ENCODE data around the gene GAL3ST2. TPM values are rescaled to one million over a fixed set of nuclear protein-coding genes. Genes with fewer than 3 reads are reported as not detected.

Gene GAL3ST2
- total and polyA plus RNA-seq, 2 of the 8 experiments (the other 6 are each of a cell fraction or from before 2014, with no cell fraction given) = not detected

DNA sequence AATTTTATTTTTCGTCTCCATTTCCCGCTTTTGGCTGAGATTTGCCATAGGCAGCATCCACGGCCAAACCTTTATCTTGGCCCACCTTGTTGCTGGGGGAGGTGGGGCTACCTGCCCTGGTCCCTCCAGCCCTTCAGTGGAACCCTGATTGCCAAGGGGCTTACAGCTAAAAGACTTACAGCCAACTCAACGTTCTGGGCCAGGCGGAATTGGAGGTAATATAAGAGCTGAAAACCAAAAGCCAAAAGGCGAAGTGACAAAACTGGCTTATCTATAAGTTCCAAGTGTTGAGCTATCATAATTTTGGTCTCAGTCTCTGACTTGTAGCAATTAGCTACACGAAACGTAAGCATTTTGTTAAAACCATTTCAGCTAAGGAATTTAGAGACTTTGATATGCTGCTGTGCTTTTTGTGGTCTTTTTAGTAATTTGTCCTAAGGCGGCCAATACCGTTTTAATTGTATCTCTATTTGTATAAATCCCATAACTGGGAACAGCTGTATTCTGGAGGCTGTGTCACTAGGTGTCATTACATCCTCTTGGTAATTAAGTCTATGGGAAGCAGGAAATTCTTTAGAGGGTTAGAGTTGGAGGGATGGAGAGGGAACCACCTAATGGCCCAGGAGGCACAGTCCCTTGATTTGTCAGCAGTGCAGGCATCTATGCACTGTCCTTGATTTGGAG lies 58.0 kb downstream of the GAL3ST2 start:
- Histone ChIP-seq H4K91ac (replicated peaks; ENCODE audit: insufficient read length, low read length) (no peak overlapping the region), H3K27ac (ENCODE audit: low read depth, low read length) (no peak overlapping the region), H2BK120ac (replicated peaks; ENCODE audit: low read depth, low read length) (no peak overlapping the region), H3K14ac (ENCODE audit: insufficient read length) (no peak overlapping the region), H3K79me1 (ENCODE audit: low read depth, low read length) (no peaks in the 10 kb centered on the region), H2BK12ac (ENCODE audit: low read depth, low read length) (no peak overlapping the region), H3K18ac (ENCODE audit: extremely low read depth, low read length) (no peak overlapping the region), H3K23ac (ENCODE audit: insufficient read length) (no peak overlapping the region), H4K8ac (ENCODE audit: extremely low read depth, insufficient read depth, low read length) (no peak overlapping the region), H3K36me3 (ENCODE audit: control insufficient read depth in 2 of 4, insufficient read depth in 4 of 4, low read length in 3 of 4) (no peaks in the 10 kb centered on the region), H4K20me1 (replicated peaks in 1 of 2; ENCODE audit: control insufficient read depth in 1 of 2, insufficient read depth in 2 of 2, low read length in 2 of 2) (no peaks in the 10 kb centered on the region), H2AK5ac (ENCODE audit: low read depth, low read length) (no peak overlapping the region), H3K4me1 (replicated peaks in 1 of 4; ENCODE audit: control insufficient read depth in 3 of 4, insufficient read depth in 4 of 4, low read length in 3 of 4) (no peaks in the 10 kb centered on the region), H4K5ac (ENCODE audit: insufficient read length, low read depth, low read length) (no peak overlapping the region), H2AFZ (ENCODE audit: low read length) (no peak overlapping the region), H3K9me3 (ENCODE audit: insufficient read depth in 2 of 2, low read depth in 1 of 2, low read length in 1 of 2) (no peaks in the 10 kb centered on the region), H2BK15ac (ENCODE audit: low read length) (no peak overlapping the region), H3K4me3 (ENCODE audit: extremely low read depth in 1 of 4, insufficient read depth in 2 of 4, low read depth in 3 of 4, low read length in 4 of 4) (no peak overlapping the region), H3K27me3 (replicated peaks in 1 of 4; ENCODE audit: control insufficient read depth in 3 of 4, extremely low read depth in 1 of 4, insufficient read depth in 3 of 4, low read length in 3 of 4) (no peaks in the 10 kb centered on the region), H3K79me2 (ENCODE audit: control insufficient read depth in 1 of 2, insufficient read depth in 2 of 2, low read length in 2 of 2) (no peaks in the 10 kb centered on the region), H2BK5ac (ENCODE audit: low read depth, low read length) (no peak overlapping the region), H3K4me2 (ENCODE audit: insufficient read depth in 1 of 2, low read depth in 2 of 2, low read length in 2 of 2) (no peak overlapping the region), H3K23me2 (ENCODE audit: low read depth, low read length) (no peaks in the 10 kb centered on the region), H3K4ac (replicated peaks; ENCODE audit: insufficient read length, low read depth, low read length) (no peak overlapping the region), H2BK20ac (ENCODE audit: low read length) (no peak overlapping the region), H3K56ac (replicated peaks; ENCODE audit: insufficient read length, low read depth, low read length) (no peak overlapping the region), H3K9ac (replicated peaks in 1 of 4; ENCODE audit: extremely low read depth in 1 of 4, low read depth in 3 of 4, low read length in 3 of 4) (no peak overlapping the region)
- POLR2A ChIA-PET (ENCODE audit: partially characterized antibody) = no interaction called here
- CTCF ChIA-PET (ENCODE audit: partially characterized antibody) = interaction anchor here (0.6 to 2.4 kb wide), 3 partner anchors 9 to 22 kb away, joined by 3 to 9 read pairs (median 6); no protein-coding TSS in a partner anchor
- DNase-seq (ENCODE audit: low read depth in 1 of 2, low spot score in 2 of 2) (no peak), FAIRE-seq (no peak)
- 91% methylated on average over 10 of the region's 10 CpGs; no CpG with 5 or more reads in 1 of the 2 experiments for WGBS, 2 experiments (ENCODE audit: extremely low coverage in 1 of 2, insufficient coverage in 1 of 2, insufficient read length in 1 of 2, insufficient replicate concordance in 2 of 2, low coverage in 1 of 2, low lambda C conversion rate in 2 of 2, missing lambda C conversion rate in 1 of 2)
- no peak for TF ChIP-seq NRF1 (IDR thresholded peaks at IDR 0.05; ENCODE audit: low read depth, low read length)
- no peak for TF ChIP-seq TAF1 (IDR thresholded peaks at IDR 0.05; ENCODE audit: low read depth, low read length)
- no peak for TF ChIP-seq SAP30 (IDR thresholded peaks at IDR 0.05; ENCODE audit: insufficient read depth, insufficient replicate concordance, low read length)
- TF ChIP-seq GTF2F1 (IDR thresholded peaks at IDR 0.05; ENCODE audit: borderline replicate concordance, low read depth, low read length) = no peak
- TF ChIP-seq TCF12 (IDR thresholded peaks at IDR 0.05; ENCODE audit: low read depth, low read length) = no peak
- TF ChIP-seq CHD1 (IDR thresholded peaks at IDR 0.05; ENCODE audit: low read depth, low read length) = no peak
- no peak for TF ChIP-seq POLR2A (IDR thresholded peaks at IDR 0.05; ENCODE audit: control extremely low read depth in 1 of 2, low read depth in 2 of 2, low read length in 2 of 2)

Data from H1 (cell line).